ENCODE data around the gene UNC5CL.

Gene UNC5CL, protein sequence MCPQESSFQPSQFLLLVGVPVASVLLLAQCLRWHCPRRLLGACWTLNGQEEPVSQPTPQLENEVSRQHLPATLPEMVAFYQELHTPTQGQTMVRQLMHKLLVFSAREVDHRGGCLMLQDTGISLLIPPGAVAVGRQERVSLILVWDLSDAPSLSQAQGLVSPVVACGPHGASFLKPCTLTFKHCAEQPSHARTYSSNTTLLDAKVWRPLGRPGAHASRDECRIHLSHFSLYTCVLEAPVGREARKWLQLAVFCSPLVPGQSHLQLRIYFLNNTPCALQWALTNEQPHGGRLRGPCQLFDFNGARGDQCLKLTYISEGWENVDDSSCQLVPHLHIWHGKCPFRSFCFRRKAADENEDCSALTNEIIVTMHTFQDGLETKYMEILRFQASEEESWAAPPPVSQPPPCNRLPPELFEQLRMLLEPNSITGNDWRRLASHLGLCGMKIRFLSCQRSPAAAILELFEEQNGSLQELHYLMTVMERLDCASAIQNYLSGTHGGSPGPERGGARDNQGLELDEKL

DNA sequence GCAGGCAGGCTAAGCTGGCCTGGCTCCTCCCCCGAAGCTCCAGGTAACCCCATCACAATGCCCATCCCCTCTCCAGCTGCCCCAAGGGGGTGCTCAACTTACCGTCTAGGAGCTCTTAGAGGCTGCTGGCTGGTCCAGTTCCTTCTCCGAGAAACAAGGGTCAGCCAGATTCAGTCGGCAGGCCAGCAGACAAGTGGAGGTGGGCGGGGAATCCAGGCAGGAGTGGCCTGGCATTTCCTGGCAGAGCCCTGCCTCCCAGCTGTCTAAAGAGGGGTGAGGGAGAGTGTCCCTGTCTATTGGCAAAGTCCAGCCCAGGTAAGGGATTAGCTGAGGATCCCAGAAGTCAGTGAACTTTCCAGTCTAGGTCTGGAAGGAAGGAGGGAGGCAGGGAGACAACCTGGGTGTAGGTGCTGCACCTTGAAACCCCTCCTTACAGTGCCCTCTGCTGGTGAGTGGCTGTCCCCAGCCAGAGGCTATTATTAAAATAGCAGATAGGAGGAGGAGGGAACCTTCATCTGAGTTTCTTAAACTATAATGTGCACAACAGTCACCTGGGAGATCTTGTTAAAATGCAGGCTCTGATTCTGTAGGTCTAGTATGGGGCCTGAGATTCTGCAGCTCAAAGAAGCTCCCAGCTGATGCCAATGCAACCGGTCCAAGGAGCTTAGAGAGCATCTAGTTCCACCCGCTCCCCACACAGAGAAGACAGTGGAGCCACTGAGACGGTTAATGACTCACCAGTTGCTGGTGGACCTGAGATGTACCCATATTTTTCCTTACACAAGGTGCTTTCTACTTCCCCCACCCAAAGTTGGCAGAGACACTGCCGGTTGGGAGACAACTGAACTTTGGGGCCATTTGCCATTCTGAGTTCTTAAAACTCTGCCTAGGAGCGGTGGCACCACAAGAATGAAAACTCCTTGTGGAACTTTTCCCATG, at the start of gene UNC5CL:
Gene UNC5CL (minus strand): TSS at position 162 of the 939 bp plus-strand sequence. CDS start 4,147 bp downstream, outside the sequence.
- in situ Hi-C loops (cut with MboI; ENCODE audit: low sequenced_read_pairs): no loop called here

DNA sequence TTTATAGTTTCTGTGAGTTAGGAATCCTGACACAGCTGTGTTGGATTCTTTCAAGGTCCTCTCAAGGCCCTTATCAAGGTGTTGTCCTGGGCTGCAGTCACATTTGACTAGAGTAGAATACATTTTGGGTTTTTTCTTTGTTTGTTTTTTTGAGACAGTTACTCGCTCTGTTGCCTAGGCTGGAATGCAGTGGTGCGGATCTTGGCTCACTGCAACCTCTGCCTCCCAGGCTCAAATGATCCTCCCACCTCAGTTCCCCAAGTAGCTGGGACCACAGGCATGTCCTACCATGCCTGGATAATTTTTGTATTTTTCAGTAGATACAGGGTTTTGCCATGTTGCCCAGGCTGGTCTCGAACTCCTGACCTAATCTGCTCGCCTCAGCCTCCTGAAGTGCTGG, 49.4 kb upstream of the UNC5CL start:
- in situ Hi-C loops (cut with MboI; ENCODE audit: low sequenced_read_pairs): loop anchor here (25.0 kb wide), 1 partner anchor 99 kb away; no protein-coding TSS in a partner anchor

DNA sequence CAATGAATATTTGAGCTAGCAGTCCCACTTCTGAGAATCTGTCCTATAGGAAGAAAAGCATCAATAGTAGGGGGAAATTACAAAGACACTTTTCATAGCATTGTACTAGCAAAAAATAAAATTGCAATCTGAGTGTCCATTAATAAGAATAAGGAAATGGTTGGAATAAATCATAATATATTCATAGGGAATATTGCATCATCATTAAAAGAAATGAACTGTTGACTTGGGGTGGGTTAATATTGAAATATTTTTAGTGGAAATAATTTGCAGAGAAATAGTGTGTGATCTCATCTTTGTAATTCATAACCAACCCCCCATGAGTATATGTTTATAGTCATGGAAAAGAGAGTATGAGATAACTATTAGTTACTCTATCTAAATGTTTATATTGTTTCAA, 46.2 kb upstream of the UNC5CL start:
- in situ Hi-C loops (cut with MboI; ENCODE audit: low sequenced_read_pairs): loop anchor here (25.0 kb wide), 1 partner anchor 102 kb away; no protein-coding TSS in a partner anchor

DNA sequence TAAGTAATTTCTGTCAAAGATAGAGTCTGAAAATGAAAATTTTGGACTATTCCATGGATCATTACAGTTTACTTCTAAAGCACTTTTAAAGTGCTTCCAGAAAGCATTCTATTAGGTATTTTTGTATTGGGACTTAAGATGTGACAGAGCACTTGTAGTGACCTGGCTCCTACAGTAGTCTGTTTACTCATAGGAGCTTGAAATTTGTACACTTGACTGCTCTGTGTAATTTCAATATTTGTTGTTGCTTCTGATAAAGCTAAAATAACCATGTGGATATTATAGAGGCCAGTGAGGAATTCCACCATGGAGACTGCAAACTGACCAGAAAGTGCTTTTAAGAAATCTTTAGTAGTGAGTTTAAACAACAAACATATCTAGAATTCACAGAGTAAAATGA, 44.1 kb upstream of the UNC5CL start:
- in situ Hi-C loops (cut with MboI; ENCODE audit: low sequenced_read_pairs): loop anchor here (25.0 kb wide), 1 partner anchor 104 kb away; no protein-coding TSS in a partner anchor

DNA sequence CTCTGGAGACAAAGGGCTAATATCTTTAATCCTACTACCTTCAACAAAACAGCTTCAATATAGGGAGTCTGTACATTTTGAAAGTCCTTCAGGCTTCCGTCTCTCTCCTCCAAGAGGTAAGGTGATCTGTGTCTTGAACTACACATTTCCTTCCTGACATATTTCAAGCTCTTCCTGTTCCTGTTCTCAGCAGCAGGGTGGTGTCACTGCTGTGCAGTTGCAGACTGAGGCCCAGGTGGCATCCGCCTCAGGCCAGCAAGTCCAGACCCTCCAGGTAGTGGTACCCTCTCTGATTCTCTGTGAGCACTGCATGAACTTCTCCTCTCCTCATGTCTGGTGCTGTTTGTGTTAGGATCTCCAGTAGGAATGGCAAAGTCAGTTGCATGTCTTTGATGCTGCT, 41.6 kb upstream of the UNC5CL start:
- in situ Hi-C loops (cut with MboI; ENCODE audit: low sequenced_read_pairs): loop anchor here (25.0 kb wide), 1 partner anchor 107 kb away; no protein-coding TSS in a partner anchor

DNA sequence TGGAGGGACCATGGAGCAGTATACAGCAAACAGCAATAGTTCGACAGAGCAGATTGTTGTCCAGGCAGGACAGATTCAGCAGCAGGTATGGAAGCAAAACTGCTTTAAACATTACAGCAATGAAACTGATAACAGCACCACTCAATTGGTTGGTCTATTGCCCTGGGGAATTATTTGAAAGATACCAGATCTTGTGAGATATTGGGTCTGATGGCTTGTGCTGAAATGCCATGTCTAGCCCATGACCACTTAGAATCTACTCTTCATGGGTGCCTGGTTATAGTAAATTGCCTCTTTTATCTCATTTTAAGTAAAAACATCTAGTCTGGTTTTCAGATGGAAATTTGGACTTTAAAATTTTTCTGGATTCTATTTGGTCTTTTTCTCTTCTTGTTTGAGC, 40.1 kb upstream of the UNC5CL start:
- in situ Hi-C loops (cut with MboI; ENCODE audit: low sequenced_read_pairs): loop anchor here (25.0 kb wide), 1 partner anchor 108 kb away; no protein-coding TSS in a partner anchor

DNA sequence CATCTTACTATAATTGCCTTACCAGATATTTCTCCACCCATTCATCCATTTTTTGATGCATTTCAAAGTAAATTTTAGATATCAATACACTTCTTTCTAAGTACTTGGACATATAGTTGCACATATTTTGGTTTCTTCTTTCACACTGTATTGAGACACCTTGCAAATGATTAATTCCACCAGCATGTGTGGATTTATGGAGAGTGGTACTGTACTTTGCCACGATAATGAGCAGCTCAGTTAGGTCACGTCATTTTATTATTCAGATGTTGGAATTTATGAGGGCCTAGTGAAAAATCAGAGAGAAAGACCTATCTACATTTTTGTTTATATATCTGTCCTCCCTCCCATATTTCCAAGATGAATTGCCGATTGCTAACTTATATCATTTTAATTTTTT, 39.1 kb upstream of the UNC5CL start:
- in situ Hi-C loops (cut with MboI; ENCODE audit: low sequenced_read_pairs): loop anchor here (25.0 kb wide), 1 partner anchor 109 kb away; no protein-coding TSS in a partner anchor

DNA sequence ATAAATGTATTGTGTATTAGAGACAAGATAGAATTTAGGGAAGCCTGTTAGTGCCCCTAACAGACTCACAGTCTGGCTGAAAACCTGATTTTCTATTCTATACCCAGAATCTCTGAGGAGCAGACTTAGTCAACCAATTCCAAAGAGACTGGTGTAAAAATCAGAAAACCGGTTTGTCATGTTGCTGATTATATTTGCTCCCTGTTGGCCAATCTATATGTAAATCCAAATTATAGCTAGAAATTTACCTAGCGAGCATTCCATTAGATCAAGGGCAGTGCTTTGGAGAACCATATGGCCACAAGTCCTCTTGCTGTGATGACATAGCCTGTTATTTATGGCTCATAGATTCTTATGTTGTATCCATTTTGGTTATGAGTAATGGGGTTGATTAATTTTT, 38.5 kb upstream of the UNC5CL start:
- in situ Hi-C loops (cut with MboI; ENCODE audit: low sequenced_read_pairs): loop anchor here (25.0 kb wide), 1 partner anchor 110 kb away; no protein-coding TSS in a partner anchor

DNA sequence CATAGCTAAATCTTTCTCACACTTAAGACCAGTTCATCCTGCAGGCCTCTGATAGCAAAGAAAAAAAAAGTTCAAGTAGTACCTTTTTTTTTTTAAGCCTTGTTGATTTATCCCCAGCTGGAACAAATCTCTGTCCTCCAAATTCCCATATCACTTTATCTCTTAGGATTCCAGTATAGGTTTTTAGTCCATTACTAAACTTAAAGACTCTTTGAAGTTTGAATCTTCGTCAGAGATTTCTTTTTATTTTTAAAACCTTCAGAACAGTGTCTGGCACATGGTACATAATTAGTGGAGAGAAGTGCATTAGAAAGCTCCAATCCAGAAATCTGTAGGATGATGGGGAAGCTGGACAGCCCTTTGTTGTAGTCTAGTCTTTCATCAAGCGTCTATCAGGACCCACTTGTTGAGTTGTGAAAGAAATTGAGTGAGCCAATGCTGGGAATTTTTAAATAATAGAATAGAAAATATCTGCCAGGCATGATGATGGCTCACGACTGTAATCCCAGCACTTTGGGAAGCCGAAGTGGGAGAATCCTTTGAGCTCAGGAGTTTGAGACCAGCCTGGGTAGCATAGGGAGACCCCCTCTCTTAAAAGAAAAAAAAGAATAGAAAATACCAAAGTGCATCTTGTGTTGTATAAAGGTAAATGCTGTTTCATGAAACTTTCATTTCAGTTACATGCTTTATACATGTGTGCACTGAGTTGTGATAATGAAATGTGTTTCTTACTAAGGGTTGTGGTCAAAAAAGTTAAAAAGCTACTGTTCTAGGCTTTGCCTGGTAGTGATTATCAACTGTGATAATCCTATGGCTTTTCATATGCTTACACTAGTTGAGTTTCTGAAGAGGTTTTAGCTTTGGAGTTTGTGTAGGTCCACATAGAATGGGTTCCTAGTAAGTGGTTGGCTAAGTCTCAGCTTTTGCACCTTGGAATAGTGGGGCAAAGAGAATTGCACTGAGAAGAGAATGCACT, 36.9 kb upstream of the UNC5CL start:
- in situ Hi-C loops (cut with MboI; ENCODE audit: low sequenced_read_pairs): loop anchor here (25.0 kb wide), 1 partner anchor 111 kb away; no protein-coding TSS in a partner anchor

DNA sequence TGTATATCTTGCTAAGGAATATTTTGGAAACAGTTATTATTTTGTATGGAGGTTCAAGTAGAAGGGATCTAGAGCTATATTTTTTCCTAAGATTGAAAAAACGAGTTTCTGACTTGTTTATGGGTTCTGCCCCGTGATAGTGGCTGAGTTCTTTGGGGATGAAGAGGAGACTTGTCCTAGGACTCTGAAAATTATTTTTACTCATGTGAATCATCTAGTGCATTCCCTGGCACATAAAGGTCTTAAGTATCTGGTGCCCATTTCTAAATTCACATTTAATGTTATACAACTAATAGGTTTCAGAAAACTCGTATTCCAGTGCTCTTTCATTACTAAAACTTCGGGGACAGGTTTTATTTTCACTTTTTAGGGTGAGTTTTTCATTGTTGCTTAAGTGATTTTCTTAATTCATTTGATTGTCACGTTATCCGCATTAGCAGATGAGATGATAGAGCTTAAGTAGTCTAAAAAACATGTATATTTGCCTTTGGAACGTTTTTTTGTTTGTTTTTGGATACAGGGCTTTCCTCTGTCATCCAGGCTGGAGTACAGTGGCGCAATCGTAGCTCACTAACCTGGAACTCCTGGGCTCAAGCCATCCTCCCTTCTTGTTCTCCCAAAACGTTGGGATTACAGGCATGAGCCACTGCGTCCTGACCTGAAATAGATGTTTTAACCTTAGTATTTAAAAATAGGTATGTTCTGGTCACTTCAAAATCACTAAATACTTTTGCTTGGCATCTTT, 35.8 kb upstream of the UNC5CL start:
- in situ Hi-C loops (cut with MboI; ENCODE audit: low sequenced_read_pairs): loop anchor here (25.0 kb wide), 1 partner anchor 112 kb away; no protein-coding TSS in a partner anchor

DNA sequence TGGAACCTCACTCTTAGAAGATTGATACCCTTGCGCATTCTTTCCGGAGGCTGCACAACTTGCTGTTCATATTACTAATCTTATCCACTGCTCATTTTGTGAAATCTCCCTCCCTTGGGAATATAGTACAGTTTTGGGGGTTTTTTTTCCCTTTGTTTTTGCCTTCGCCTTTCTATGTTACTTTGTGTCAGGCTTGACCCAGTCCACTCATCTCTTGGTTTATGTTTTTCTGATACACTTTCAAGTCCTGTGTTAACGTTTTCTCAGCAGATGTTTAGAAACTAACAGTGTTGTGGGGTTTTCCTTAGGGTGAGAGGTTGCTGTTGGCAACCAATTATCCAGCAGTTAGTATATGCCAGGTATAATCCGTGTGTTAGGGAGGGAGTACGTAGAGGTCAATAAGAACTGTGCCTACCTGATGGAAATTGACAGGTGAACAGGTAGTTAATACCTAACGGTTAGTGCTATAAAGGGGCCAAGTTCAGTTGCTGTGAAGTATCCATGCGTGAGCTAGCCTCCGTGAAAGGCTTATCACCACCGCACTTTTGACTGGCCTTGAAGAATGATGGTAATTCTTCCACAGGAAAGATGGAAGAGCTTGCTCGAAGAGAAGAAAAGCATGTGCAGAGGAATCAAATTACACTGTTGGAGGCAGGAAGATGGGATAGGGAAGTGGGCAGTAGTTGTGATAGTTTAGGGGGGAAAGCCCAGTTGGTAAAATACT, 35.1 kb upstream of the UNC5CL start:
- in situ Hi-C loops (cut with MboI; ENCODE audit: low sequenced_read_pairs): no loop called here

DNA sequence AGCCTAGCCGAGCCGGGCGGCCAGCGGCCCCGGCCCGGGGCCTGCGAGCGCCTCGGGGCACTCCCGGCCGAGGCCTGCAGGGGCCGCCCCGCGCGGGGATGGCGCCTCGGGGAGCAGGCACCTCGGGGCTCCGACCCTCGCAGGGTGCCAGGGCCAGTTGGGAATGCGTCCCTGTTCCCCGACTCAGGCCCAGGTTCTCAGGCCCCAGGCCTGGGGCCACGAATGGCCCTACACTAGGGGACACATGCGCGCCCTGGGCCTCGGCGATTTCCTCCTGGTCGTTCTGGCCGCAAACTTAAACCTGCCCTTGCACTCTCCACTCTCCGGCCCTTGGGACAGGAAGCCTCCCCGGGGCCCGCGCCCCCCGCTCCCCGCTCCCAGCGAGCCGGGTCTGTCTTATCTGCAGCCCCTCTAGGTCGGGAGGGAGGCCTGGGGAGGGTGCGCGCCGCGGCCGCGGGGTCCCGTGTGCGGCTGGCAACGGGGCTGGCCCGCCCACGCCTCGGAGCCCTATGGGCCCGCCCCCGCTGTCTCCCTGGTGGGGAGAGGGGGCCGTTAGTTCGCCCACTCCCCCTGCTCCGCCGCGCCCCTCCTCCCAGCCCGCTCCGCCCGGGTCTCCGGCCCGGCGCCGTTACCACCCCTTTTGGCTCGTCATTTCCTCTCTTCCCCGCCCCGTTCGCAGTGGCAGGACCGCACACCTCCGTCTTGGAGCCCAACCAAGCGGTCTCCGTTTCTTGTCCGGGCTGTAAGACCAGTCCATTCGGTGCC, 34.4 kb upstream of the UNC5CL start:
- in situ Hi-C loops (cut with MboI; ENCODE audit: low sequenced_read_pairs): no loop called here

DNA sequence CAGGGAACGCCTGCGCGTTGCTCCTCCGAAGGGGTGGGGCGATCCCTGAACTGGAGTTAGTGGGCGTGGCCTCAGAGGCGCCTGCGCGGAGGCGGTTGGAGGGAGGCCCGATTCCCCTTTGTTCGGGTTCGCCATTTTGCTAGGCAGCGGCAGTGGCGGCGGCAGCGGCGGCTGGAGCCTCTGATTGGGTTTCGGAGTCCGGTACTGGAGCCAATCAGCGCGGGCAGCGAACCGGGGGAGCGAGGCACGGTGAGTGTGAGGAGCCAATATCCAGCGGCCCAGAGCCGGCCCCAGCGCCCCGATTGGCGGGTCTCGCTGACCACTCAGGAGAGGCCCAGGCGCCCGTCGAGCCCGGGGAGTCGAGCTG, 33.8 kb upstream of the UNC5CL start, which contains the start of gene NFYA:
Gene NFYA (plus strand): TSS at position 139 of the 367 bp plus-strand sequence. CDS start 6,116 bp downstream, outside the sequence.
- in situ Hi-C loops (cut with MboI; ENCODE audit: low sequenced_read_pairs): no loop called here

DNA sequence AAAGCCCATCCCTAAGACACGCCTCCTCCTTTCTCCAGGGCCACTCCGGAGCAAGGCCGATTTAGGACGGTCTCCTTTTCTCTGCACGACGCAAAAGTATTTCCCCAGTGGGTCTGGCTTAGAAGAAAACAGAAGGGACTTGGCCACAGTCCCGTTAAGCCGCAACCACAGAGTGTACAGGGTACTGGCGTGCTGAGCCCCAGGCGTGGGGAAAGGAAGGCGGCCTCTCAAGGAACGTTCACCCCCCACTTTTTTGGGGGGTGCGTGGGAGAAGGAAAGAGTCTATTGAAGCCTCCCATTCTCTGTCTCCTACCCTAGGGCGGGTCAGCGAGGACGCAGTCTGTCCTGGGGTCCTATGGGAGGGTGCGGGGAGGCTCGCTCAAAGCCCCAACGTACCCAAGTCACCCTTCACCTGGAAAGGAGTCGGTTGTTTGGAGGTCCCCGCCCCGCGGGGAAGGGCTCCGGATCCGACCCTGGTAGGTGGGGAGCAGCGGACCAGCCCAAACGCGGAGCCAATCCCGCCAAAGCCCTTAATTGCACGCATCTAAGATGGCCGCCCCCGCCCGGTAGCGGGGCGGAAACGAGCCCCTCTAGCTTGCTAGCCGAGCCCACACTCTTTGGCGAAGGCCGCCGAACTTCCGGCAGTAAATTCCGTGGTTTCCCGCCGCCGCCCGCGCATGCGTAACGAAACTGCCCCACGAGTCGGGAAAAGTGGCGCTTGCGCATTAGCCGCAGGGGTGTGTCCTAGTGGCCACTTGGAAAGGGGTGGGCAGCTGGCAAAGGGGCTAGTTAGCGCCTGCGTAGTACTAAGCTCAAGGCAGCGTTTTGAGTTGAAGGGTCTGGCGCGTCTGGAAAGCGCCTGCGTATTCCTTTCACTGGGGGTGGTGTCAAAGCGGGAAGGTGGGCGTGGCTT, 33.2 kb upstream of the UNC5CL start, which contains the start of gene OARD1:
Gene OARD1 (minus strand): TSS at position 434 of the 913 bp plus-strand sequence. CDS start 722 bp downstream, outside the sequence.
- in situ Hi-C loops (cut with MboI; ENCODE audit: low sequenced_read_pairs): no loop called here

DNA sequence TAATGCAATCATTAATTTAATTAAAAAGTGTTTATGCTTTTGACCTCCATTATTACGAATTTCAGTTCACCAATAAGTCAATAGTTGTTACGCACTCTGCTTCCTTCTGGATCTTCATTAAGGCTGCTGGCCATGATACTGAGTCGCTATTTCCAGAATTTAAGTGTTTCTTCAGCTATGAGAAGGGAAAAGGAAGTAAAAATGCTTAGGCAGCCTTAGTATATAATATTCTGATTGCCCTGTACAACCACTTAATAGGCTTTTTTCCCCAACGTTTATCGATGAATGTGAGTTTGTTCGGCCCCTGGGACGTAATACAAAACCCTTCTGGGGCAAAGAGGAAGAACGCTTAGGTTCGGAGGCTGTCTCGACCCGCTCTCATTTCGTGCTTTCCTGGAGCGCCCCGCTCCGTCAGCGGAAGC, 32.5 kb upstream of the UNC5CL start:
- in situ Hi-C loops (cut with MboI; ENCODE audit: low sequenced_read_pairs): no loop called here

DNA sequence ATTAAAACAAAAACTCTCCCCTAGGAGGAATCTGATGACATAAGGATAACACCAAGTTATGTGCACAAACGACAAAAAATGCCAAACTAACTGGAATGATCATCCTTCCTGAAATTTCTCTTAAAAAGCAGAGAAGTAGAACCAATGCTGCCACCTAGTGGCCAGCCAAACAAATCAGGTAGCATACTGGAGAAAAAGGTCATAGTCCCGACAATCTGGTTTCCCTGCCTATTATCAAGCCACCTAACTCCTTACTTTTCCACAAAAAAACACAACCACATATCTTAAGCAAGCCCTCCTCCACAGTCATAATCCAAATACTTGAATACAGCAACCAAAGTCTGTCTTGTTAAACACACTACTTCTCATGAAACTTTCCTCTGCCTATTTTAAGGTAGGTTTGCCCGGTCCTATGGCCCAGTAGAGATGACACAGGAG, 27.9 kb upstream of the UNC5CL start:
- in situ Hi-C loops (cut with MboI; ENCODE audit: low sequenced_read_pairs): no loop called here

All from HL-60/S4 treated with phorbol 12-myristate 13-acetate at 8.2 ng/mL for 4 days and 3 days (cell line).